ENCODE data around the gene SNTG2.
A peak's percentile ranks its signal among the peaks of the same experiment; 100 is the strongest.
"Not testable (repeated sequence)": the region's sequence is repeated elsewhere in the genome, so short reads cannot be mapped to it uniquely, and the experiment has no call there.

The SNTG2 gene

DNA sequence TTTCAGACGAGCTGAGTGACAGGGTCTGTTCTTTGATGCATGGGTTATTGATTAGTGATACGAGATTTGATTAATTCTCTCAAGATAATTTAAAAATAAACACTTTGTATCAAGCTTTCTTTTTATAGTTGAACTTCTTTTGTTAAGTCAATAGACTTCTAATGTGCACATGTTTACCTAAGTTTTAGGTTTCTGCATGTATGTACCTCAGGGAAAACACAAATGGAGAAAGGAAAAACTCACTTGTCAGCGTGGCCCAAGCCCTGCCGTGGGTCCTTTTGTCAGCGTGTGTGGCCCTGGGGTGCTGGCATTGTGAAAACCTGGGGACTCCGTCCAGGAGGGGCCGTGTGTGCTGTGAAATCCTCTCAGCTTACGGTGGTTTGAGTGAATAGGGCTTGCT lies 153.7 kb downstream of the SNTG2 start:
- Mint-ChIP-seq H3K27me3 (peaks cover 0 to 3% of the 10 kb centered on the region in 2 donors), H3K4me1 (peaks cover 0 to 6% of the 10 kb centered on the region in 2 donors), H3K9me3 (no peaks in the 10 kb centered on the region), H3K36me3 (no peaks in the 10 kb centered on the region), H3K4me3 (no peak overlapping the region), H3K27ac (no peak overlapping the region)
- ATAC-seq (replicated peaks), result no peak
- no peak for DNase-seq

GRCh38 chr2:1106344-1106743 lies 155.7 kb downstream of the SNTG2 start:
- ATAC-seq (replicated peaks); H3K4me1 Mint-ChIP-seq; H3K9me3 Mint-ChIP-seq; H3K27me3 Mint-ChIP-seq; DNase-seq; H3K36me3 Mint-ChIP-seq; H3K4me3 Mint-ChIP-seq; H3K27ac Mint-ChIP-seq: not testable (repeated sequence)

DNA sequence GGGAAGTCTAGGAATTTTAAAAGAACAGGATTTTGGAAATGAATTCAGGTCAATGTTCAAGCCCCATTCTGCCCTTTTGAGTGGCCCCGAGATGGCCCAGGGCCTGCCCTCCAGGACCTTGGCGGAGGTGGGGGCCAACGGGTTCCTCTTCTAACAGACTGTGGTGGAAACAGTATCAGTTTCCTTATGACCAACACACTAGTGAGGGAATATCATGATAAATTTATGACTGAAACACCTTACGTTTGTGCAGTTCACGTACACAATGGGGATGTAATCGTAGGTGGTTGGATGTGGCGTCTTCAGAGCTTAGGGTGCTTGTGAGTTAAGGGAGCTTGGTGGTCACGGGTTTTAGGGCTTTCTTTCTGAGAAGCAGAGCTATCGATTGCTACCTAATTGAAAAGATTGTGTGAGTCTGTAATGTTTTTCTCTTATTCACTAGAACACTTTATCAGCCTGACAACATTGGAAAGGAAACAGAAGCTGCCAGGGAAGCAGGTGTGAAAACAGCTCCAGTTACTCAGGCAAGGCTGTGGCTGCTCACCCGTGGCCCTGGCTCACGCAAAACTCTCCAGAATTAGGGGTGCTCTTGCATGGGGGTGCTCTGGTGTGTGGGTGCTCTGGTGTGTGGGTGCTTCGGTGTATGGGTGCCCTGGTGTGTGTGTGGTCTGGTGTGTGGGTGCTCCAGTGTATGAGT lies 165.3 kb downstream of the SNTG2 start:
- Mint-ChIP-seq H3K36me3 (no peaks in the 10 kb centered on the region), H3K27me3 (peaks cover 8 to 12% of the 10 kb centered on the region in 2 donors), H3K27ac (no peak overlapping the region), H3K4me3 (no peak overlapping the region), H3K9me3 (peaks cover 18 to 19% of the 10 kb centered on the region in 2 donors), H3K4me1 (peaks cover 7 to 14% of the 10 kb centered on the region in 2 donors)
- DNase-seq (no peak), ATAC-seq (replicated peaks) (peak; percentile 34 to 39)

DNA sequence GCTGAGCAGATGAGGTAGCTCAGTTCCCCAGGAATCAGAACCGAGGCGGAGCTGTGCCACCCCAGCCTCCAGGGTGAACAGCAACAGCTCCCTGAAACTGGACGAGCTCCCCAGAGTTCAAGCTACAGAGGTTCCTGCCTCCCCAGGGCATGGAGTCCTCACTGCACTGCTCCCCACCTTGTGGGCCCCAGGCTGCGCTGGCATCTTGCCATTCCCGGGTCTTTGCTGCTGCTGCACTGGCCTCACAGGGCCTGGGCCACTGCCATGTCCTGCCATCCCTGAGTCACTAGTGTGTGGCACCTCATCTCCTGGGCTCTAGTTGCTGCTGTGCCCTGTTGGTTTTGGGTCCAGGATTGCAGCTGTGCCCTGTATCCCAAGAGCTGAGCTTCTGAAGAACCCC lies 166.9 kb downstream of the SNTG2 start:
- H3K27me3 Mint-ChIP-seq, result peaks cover 8 to 12% of the 10 kb centered on the region in 2 donors
- H3K4me3 Mint-ChIP-seq, result no peak overlapping the region
- no peaks in the 10 kb centered on the region for H3K36me3 Mint-ChIP-seq
- H3K4me1 Mint-ChIP-seq, result peaks cover 9 to 14% of the 10 kb centered on the region in 2 donors
- no peak for ATAC-seq (replicated peaks)
- no peak overlapping the region for H3K27ac Mint-ChIP-seq
- H3K9me3 Mint-ChIP-seq, result peaks cover 7 to 11% of the 10 kb centered on the region in 2 donors
- DNase-seq, result no peak

GRCh38 chr2:1125217-1125616 lies 174.6 kb downstream of the SNTG2 start:
- Mint-ChIP-seq H3K27ac (no peak overlapping the region), H3K27me3 (peaks cover 0 to 8% of the 10 kb centered on the region in 2 donors), H3K9me3 (peaks cover 0 to 3% of the 10 kb centered on the region in 2 donors), H3K4me1 (peaks cover 0 to 2% of the 10 kb centered on the region in 2 donors), H3K4me3 (no peak overlapping the region), H3K36me3 (no peaks in the 10 kb centered on the region)
- no peak for DNase-seq
- no peak for ATAC-seq (replicated peaks)

- Mint-ChIP-seq H3K4me1 (peaks cover 0 to 2% of the 10 kb centered on the region in 2 donors), H3K27ac (no peak overlapping the region), H3K4me3 (no peak overlapping the region), H3K9me3 (peaks cover 0 to 3% of the 10 kb centered on the region in 2 donors), H3K36me3 (no peaks in the 10 kb centered on the region), H3K27me3 (peaks cover 0 to 8% of the 10 kb centered on the region in 2 donors)
- DNase-seq (no peak), ATAC-seq (replicated peaks) (no peak)
These were observed 175.2 kb downstream of the SNTG2 start for GRCh38 chr2:1125633-1126370.

DNA sequence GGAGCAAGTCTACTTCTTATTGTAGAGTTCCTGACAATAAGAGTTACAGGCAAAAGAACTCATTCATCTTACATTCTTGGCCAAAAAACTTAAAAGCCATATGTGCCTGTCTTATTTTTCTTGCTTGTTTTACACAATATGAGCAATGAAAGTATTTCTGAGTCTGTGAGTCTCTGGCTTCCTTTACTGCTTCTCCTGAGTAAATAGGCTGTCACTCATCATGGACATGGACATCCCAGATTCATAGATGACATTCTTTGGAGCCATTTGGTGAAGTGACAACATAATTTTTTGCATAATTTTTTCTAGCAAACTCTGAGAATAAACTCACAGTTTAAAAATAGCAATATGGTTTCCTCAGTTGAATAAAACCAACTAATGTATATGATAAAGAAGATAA lies 179.3 kb downstream of the SNTG2 start:
- H3K4me1 Mint-ChIP-seq, result peaks cover 9 to 14% of the 10 kb centered on the region in 2 donors
- no peak for ATAC-seq (replicated peaks)
- no peak overlapping the region for H3K4me3 Mint-ChIP-seq
- H3K9me3 Mint-ChIP-seq, result peaks cover 0 to 2% of the 10 kb centered on the region in 2 donors
- no peak overlapping the region for H3K27ac Mint-ChIP-seq
- H3K36me3 Mint-ChIP-seq, result no peaks in the 10 kb centered on the region
- DNase-seq, result no peak
- peaks cover 19 to 23% of the 10 kb centered on the region in 2 donors for H3K27me3 Mint-ChIP-seq

DNA sequence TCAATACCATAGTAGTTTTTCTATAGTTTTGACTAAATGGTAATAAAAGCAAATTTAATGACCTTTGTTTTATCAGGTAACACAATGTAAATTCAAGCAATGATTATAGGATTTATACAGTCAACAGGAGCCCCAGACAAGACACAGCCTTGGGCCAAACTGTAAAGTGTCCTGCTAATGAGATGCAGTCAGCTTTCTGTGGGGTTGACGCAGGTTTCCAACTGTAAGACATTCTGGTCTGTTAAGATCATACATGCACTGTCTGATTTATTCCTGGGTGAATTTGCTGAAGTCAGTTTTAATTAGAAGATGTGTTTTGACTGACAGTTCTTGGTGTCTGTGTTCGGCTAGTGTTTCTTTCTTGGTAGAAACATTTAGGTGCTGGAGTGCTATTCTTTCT lies 180.3 kb downstream of the SNTG2 start:
- H3K4me1 Mint-ChIP-seq, result peaks cover 9 to 14% of the 10 kb centered on the region in 2 donors
- DNase-seq, result no peak
- no peak overlapping the region for H3K4me3 Mint-ChIP-seq
- no peak for ATAC-seq (replicated peaks)
- H3K27ac Mint-ChIP-seq, result no peak overlapping the region
- H3K9me3 Mint-ChIP-seq, result peaks cover 0 to 2% of the 10 kb centered on the region in 2 donors
- H3K27me3 Mint-ChIP-seq, result peaks cover 23% of the 10 kb centered on the region in 2 donors
- H3K36me3 Mint-ChIP-seq, result no peaks in the 10 kb centered on the region

DNA sequence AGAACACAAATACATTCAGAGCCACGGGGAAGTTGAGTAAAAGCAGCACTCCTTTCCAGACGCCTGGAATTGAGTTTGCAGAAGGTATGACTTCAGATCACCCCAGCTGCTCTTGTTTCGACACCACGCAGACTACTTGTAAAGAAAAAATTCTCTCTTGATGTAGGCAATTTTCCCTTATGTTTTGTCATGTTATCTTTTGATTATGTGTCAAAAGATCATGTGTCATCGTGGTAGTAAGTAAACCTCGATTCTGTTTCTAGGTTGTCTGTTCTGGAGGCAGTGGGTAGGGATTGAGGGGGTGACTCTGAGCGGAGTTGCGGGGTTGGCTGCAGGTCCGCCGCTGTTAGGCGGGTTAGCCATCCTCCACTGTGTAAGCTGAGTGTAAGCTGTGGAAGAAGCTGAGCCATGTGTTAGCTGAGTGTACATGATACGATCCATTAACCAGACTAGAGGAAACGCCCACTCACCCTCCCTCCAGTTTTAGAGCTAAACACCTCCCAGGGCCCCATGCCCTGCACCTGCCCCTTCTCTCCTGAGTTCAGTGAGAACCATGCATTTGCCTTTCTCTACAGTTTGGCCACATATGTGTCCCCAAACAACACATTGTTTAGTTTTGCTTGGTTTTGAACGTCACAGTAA lies 181.8 kb downstream of the SNTG2 start:
- H3K27me3 Mint-ChIP-seq, result peaks cover 27 to 30% of the 10 kb centered on the region in 2 donors
- H3K9me3 Mint-ChIP-seq, result peaks cover 0 to 1% of the 10 kb centered on the region in 2 donors
- ATAC-seq (replicated peaks) (peak; percentile 59 to 70), DNase-seq (no peak)
- no peak overlapping the region for H3K4me3 Mint-ChIP-seq
- H3K4me1 Mint-ChIP-seq, result peaks cover 13 to 20% of the 10 kb centered on the region in 2 donors
- H3K36me3 Mint-ChIP-seq, result no peaks in the 10 kb centered on the region
- no peak overlapping the region for H3K27ac Mint-ChIP-seq

DNA sequence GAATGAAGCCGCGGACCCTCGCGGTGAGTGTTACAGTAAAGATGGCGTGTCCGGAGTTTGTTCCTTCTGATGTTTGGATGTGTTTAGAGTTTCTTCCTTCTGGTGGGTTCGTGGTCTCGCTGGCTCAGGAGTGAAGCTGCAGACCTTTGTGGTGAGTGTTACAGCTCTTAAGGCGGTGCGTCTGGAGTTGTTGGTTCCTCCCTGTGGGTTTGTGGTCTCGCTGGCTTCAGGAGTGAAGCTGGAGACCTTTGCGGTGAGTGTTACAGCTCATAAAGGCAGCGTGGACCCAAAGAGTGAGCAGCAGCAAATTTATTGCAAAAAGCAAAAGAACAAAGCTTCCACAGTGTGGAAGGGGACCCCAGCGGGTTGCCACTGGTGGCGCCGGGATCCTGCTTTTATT lies 183.2 kb downstream of the SNTG2 start:
- peaks cover 27 to 37% of the 10 kb centered on the region in 2 donors for H3K27me3 Mint-ChIP-seq
- H3K4me3 Mint-ChIP-seq, result peak overlapping the region; percentile 64 to 66
- H3K4me1 Mint-ChIP-seq, result peaks cover 13 to 20% of the 10 kb centered on the region in 2 donors
- H3K9me3 Mint-ChIP-seq; DNase-seq; ATAC-seq (replicated peaks); H3K36me3 Mint-ChIP-seq: not testable (repeated sequence)
- H3K27ac Mint-ChIP-seq, result peak overlapping the region; percentile 87

GRCh38 chr2:1134629-1135028 lies 184.0 kb downstream of the SNTG2 start:
- H3K4me3 Mint-ChIP-seq, result no peak overlapping the region
- H3K27ac Mint-ChIP-seq, result no peak overlapping the region
- H3K27me3 Mint-ChIP-seq, result peaks cover 27 to 40% of the 10 kb centered on the region in 2 donors
- peaks cover 13 to 20% of the 10 kb centered on the region in 2 donors for H3K4me1 Mint-ChIP-seq
- H3K9me3 Mint-ChIP-seq, result no peaks in the 10 kb centered on the region
- DNase-seq (no peak), ATAC-seq (replicated peaks) (no peak)
- no peaks in the 10 kb centered on the region for H3K36me3 Mint-ChIP-seq

DNA sequence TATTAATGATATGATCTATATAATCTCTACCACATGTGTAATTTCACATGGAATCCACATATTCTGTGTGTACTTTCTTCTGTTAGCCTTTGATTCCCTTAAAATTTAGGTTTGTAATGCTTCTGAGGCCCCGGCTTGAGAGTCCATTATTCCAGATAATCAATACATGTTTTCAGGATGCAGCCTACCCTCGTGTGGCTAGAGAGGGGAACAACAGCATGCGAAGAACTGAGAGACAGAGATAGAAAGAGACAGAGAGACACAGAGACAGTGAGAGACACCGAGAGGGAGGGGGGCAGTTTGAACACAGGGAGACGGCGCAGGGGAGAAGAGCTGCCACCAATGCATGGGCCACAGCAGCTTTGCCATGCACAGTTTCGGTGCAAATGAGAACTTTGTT lies 185.4 kb downstream of the SNTG2 start:
- Mint-ChIP-seq H3K27me3 (peaks cover 27 to 38% of the 10 kb centered on the region in 2 donors), H3K9me3 (no peaks in the 10 kb centered on the region)
- ATAC-seq (replicated peaks), result no peak

DNA sequence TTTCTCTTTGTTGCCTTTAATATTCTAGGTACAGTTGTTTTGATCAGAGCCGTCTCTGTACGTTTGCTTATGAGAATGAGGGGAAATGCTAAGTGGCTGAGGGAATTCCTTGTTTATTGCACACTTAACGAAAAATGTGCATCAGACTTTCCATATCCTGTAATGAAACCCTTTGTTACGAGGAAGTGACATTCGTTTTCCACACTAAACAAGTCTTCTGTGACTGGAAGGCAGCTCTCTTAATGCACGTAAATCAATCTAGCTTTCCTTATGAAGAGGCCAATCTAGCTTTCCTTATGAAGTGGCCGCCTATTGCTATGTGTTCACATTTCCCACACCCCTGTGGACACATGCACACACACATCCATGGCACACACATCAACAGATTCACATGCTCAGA lies 186.2 kb downstream of the SNTG2 start:
- Mint-ChIP-seq H3K4me1 (peaks cover 13 to 25% of the 10 kb centered on the region in 2 donors), H3K27ac (no peak overlapping the region), H3K36me3 (no peaks in the 10 kb centered on the region), H3K4me3 (no peak overlapping the region), H3K27me3 (peaks cover 20 to 36% of the 10 kb centered on the region in 2 donors), H3K9me3 (no peaks in the 10 kb centered on the region)
- DNase-seq (no peak), ATAC-seq (replicated peaks) (no peak)

More for the DNA sequence above, 185.4 kb downstream of the SNTG2 start:
- Mint-ChIP-seq H3K27ac (no peak overlapping the region), H3K4me1 (peaks cover 13 to 25% of the 10 kb centered on the region in 2 donors), H3K36me3 (no peaks in the 10 kb centered on the region), H3K4me3 (no peak overlapping the region)
- DNase-seq, result no peak

DNA sequence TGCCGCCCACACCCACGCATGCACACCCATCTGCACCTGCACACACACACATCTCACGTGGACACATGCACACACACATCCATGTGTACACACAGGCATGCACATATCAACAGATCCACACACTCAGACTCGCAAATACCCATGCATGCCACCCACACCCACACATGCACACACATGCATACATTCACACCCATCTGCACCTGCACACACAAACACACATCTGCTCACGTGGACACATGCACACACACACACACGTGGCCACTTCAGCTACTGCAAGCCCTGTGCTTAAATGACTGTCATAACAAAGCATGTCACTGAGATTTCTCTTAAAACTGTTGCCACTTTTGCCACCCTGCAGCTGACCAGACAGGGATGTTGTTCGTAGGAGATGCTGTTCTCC lies 186.6 kb downstream of the SNTG2 start:
- Mint-ChIP-seq H3K9me3 (no peaks in the 10 kb centered on the region), H3K4me1 (peaks cover 13 to 24% of the 10 kb centered on the region in 2 donors), H3K36me3 (no peaks in the 10 kb centered on the region), H3K4me3 (no peak overlapping the region), H3K27ac (no peak overlapping the region), H3K27me3 (peaks cover 20 to 36% of the 10 kb centered on the region in 2 donors)
- ATAC-seq (replicated peaks), result no peak
- no peak for DNase-seq

Measured in stimulated activated naive B cell treated with anti-CD40 and anti-IgM and Interleukin-4, amounts not matched to agents 10 μg/mL and 1 μg/mL and 100 μg/mL, for 72 hours (primary cell).